RWPE1 (cell line): ENCODE results near the gene IDH2.

Source experiments
- CTCF ChIA-PET: fragments of 350-600 bp; sonication (Branson Sonifier 250); formaldehyde crosslinking; extraction: SDS; loops from one replicate; lab custom pipeline; 2021; lab: Yijun Ruan, JAX
- POLR2A ChIA-PET: fragments of 400-600 bp; formaldehyde crosslinking; extraction: SDS; loops from one replicate; lab custom pipeline; 2020; ENCODE audit warnings: antibody characterized with exemption; ENCODE audit not compliant: low non-redundant PET; lab: Yijun Ruan, JAX
- DNase-seq: peaks from one replicate; pipeline ENCODE4 v3.0.0; 2012; ENCODE audit warnings: low spot score
- H3K27ac ChIP-seq: fragments of 450-650 bp; 2 replicates; pipeline ENCODE4 v1.5.1; 2017
- CTCF ChIP-seq: fragments of 450-650 bp; conservative IDR thresholded peaks from 2 replicates; pipeline ENCODE4 v1.5.1; 2017; ENCODE audit warnings: low read depth, mild to moderate bottlenecking

Gene IDH2

GRCh38 chr15:90062973-90063769, 39.1 kb downstream of the IDH2 start:
- peak overlapping the region; percentile 36 for H3K27ac ChIP-seq
- DNase-seq: no peak
- CTCF ChIA-PET: interaction anchor here (1.1 kb wide), 1 partner anchor 8 kb away, joined by 4 read pairs; no protein-coding TSS in a partner anchor
- TF ChIP-seq CTCF: no peak
- POLR2A ChIA-PET: interaction anchor here (0.6 kb wide), 1 partner anchor 24 kb away, joined by 13 read pairs; no protein-coding TSS in a partner anchor

GRCh38 chr15:90062462-90062932, 39.8 kb downstream of the IDH2 start:
- peak; percentile 75 for DNase-seq
- ChIA-PET POLR2A (no interaction called here), CTCF (interaction anchor here (0.5 to 1.1 kb wide), 2 partner anchors 9 to 49 kb away, joined by 3 to 4 read pairs; no protein-coding TSS in a partner anchor)
- H3K27ac ChIP-seq: peak overlapping the region; percentile 36
- no peak for TF ChIP-seq CTCF

GRCh38 chr15:90062023-90062442, 40.2 kb downstream of the IDH2 start:
- peak; percentile 36 for DNase-seq
- no peak for TF ChIP-seq CTCF
- POLR2A ChIA-PET: no interaction called here
- CTCF ChIA-PET: interaction anchor here (0.5 kb wide), 1 partner anchor 49 kb away, joined by 3 read pairs; no protein-coding TSS in a partner anchor
- peak overlapping the region; percentile 36 for H3K27ac ChIP-seq

GRCh38 chr15:90060797-90061196, 41.5 kb downstream of the IDH2 start:
- peak overlapping the region; percentile 15 for H3K27ac ChIP-seq
- ChIA-PET CTCF (interaction anchor here (0.7 kb wide), 2 partner anchors 162 to 232 kb away, joined by 4 to 5 read pairs; no protein-coding TSS in a partner anchor), POLR2A (no interaction called here)
- no peak for DNase-seq
- TF ChIP-seq CTCF: no peak

- H3K27ac ChIP-seq: peak overlapping the region; percentile 19
- CTCF ChIA-PET: interaction anchor here (0.6 to 0.7 kb wide), 2 partner anchors 420 to 1162 kb away, joined by 3 read pairs; no protein-coding TSS in a partner anchor
- TF ChIP-seq CTCF: no peak
- no peak for DNase-seq
- POLR2A ChIA-PET: interaction anchor here (1.2 kb wide), 1 partner anchor 54 kb away, joined by 3 read pairs; no protein-coding TSS in a partner anchor
These were observed 42.9 kb downstream of the IDH2 start for GRCh38 chr15:90059208-90059985.

GRCh38 chr15:90058775-90059174, 43.5 kb downstream of the IDH2 start:
- no peak overlapping the region for H3K27ac ChIP-seq
- POLR2A ChIA-PET: no interaction called here

More at GRCh38 chr15:90058775-90059174, 43.5 kb downstream of the IDH2 start:
- CTCF ChIA-PET: no interaction called here
- no peak for TF ChIP-seq CTCF
- DNase-seq: no peak
